Kidney (tissue), 14 donors: ENCODE data around the gene MAML2. TPM values are rescaled to one million over a fixed set of nuclear protein-coding genes. Genes with fewer than 3 reads are reported as not detected.

Source experiments
- DNase-seq, 5 donors: peaks; one replicate each; pipeline ENCODE4 v3.0.0-alpha.2; 2013 to 2020
- FAIRE-seq: peaks from 2 replicates; lab custom pipeline; 2012; peaks lifted over from hg19 to GRCh38; lab: Jason Lieb, UNC
- H3K27ac ChIP-seq, 2 donors: one replicate each; pipeline ENCODE4 v1.7.0; 2013; ENCODE audit warnings: low read depth in 2 of 2, low read length in 2 of 2, inconsistent platforms in 1 of 2
- H3K27me3 ChIP-seq: one replicate; pipeline ENCODE4 v1.7.1; 2013; ENCODE audit warnings: low read length, inconsistent platforms; ENCODE audit not compliant: control insufficient read depth, insufficient read depth
- H3K36me3 ChIP-seq, 3 donors: one replicate each; pipeline versions ENCODE4 v1.7.0 to v1.7.1; 2013; ENCODE audit warnings: low read length in 3 of 3, control low read depth in 1 of 3, inconsistent platforms in 1 of 3; ENCODE audit not compliant: insufficient read depth in 3 of 3, control insufficient read depth in 2 of 3
- H3K4me1 ChIP-seq, 3 donors: one replicate each; pipeline versions ENCODE4 v1.7.0 to v1.7.1; 2013; ENCODE audit warnings: low read length in 3 of 3, inconsistent platforms in 1 of 3, low read depth in 1 of 3; ENCODE audit not compliant: control insufficient read depth in 2 of 3, insufficient read depth in 2 of 3
- H3K4me3 ChIP-seq, 3 donors: one replicate each; pipeline versions ENCODE4 v1.7.0 to v1.8.1; 2013; ENCODE audit warnings: low read length in 3 of 3, control low read depth in 1 of 3, inconsistent platforms in 1 of 3
- H3K9ac ChIP-seq, 3 donors: one replicate each; pipeline versions ENCODE4 v1.7.0 to v1.7.1; 2013; ENCODE audit warnings: low read length in 3 of 3, control low read depth in 1 of 3, inconsistent platforms in 1 of 3
- H3K9me3 ChIP-seq, 3 donors: one replicate each; pipeline versions ENCODE4 v1.7.0 to v1.7.1; 2013; ENCODE audit warnings: low read length in 3 of 3, control low read depth in 1 of 3, inconsistent platforms in 1 of 3; ENCODE audit not compliant: control insufficient read depth in 2 of 3, insufficient read depth in 1 of 3
- CTCF ChIP-seq: IDR thresholded peaks from 3 replicates; pipeline ENCODE4 v1.5.1; 2012; ENCODE audit warnings: mild to moderate bottlenecking, moderate library complexity, borderline replicate concordance; ENCODE audit not compliant: insufficient read depth; ENCODE audit errors: extremely low read depth
- intact Hi-C: fragments of 100-400 bp; cut with DNase I; formaldehyde crosslinking; loops from one replicate; pipeline ENCODE4 v1.11.1; 2022
- polyA plus RNA-seq: library from polyadenylated mRNA; stranded (reverse); fragments of 350-450 nt; fragmentation: Illumina TruSeq; extraction: RNeasy Lipid Tissue Mini Kit (QIAGEN cat#74804); gene quantifications from one replicate; pipeline ENCODE4 v1.2.3, GENCODE V29; 2014; ENCODE audit warnings: low read depth, low replicate concordance; ENCODE audit not compliant: insufficient read depth
- total RNA-seq: library from RNA; stranded (reverse); fragmentation: NEBNext Ultra II Directional; extraction: Animal tissue kit (Norgen Biotek cat#: 25700); gene quantifications from one replicate; pipeline ENCODE4 v1.2.1, GENCODE V29; 2021
- donor health status: control.
- donor health status: control.
- donor health status: control.
- donor health status: control.
- donor health status: control.
- donor health status: DM: yes; HTN: yes; CAD: no.
- donor health status: Normal renal cell carcinoma (clear cell type).

MAML2 gene
- total and polyA plus RNA-seq, 2 donors from 2014 or later: 4.9 to 32.3 TPM

GRCh38 chr11:96013461-96014213, 329.4 kb downstream of the MAML2 start:
- FAIRE-seq (no peak), DNase-seq (peak in 1 of 5 donors; percentile 69)
- H3K36me3 ChIP-seq: no peaks in the 10 kb centered on the region
- H3K4me3 ChIP-seq: no peak overlapping the region
- intact Hi-C loops: no loop called here
- peaks cover 0 to 17% (median 9%) of the 10 kb centered on the region in 3 donors for H3K4me1 ChIP-seq
- H3K9me3 ChIP-seq: no peaks in the 10 kb centered on the region
- H3K27me3 ChIP-seq: no peaks in the 10 kb centered on the region
- no peak overlapping the region for H3K9ac ChIP-seq
- TF ChIP-seq CTCF: no peak
- no peak overlapping the region for H3K27ac ChIP-seq

- intact Hi-C loops: no loop called here
- Histone ChIP-seq H3K27ac (peak overlapping the region; percentile 30 to 48), H3K9ac (no peak overlapping the region), H3K27me3 (no peaks in the 10 kb centered on the region), H3K4me3 (peak overlapping the region in 1 of 3 donors; percentile 21), H3K9me3 (no peaks in the 10 kb centered on the region), H3K36me3 (no peaks in the 10 kb centered on the region), H3K4me1 (peaks cover 0 to 14% (median 9%) of the 10 kb centered on the region in 3 donors)
- TF ChIP-seq CTCF: peak; percentile 71
- DNase-seq: peak in 4 of 5 donors; percentile 68 to 95 (median 87)
- FAIRE-seq: peak; percentile 95
Measured at GRCh38 chr11:96012086-96012824, 330.7 kb downstream of the MAML2 start.

GRCh38 chr11:96010683-96011082, 332.3 kb downstream of the MAML2 start:
- intact Hi-C loops: no loop called here
- H3K9me3 ChIP-seq: no peaks in the 10 kb centered on the region
- no peaks in the 10 kb centered on the region for H3K27me3 ChIP-seq
- H3K27ac ChIP-seq: no peak overlapping the region
- no peaks in the 10 kb centered on the region for H3K36me3 ChIP-seq
- peaks cover 0 to 14% (median 9%) of the 10 kb centered on the region in 3 donors for H3K4me1 ChIP-seq
- DNase-seq (no peak), FAIRE-seq (no peak)
- H3K9ac ChIP-seq: no peak overlapping the region
- no peak overlapping the region for H3K4me3 ChIP-seq
- TF ChIP-seq CTCF: no peak
